Lower leg skin (tissue), 3 donors: ENCODE measurements around the gene RASSF5.

ENCODE experiments used
- CTCF ChIP-seq, 3 donors: fragments of 450-650 bp; IDR thresholded peaks; one replicate each; pipeline ENCODE4 v1.5.1; 2016; ENCODE audit warnings: antibody characterized with exemption in 3 of 3, mild to moderate bottlenecking in 3 of 3, moderate library complexity in 2 of 3
- POLR2A ChIP-seq, 2 donors: fragments of 450-650 bp; IDR thresholded peaks; one replicate each; pipeline ENCODE4 v1.6.1; 2016 to 2017; ENCODE audit warnings: antibody characterized with exemption in 2 of 2, mild to moderate bottlenecking in 1 of 2, moderate library complexity in 1 of 2

GRCh38 chr1:206502403-206502802 lies 4.9 kb upstream of the RASSF5 start:
- TF ChIP-seq CTCF (IDR thresholded peaks at IDR 0.05) (no peak), POLR2A (IDR thresholded peaks at IDR 0.05) (no peak)
